NCI-H460 (cell line): Measurements from ENCODE around the gene MEAK7. TPM values are rescaled to one million over a fixed set of nuclear protein-coding genes. Genes with fewer than 3 reads are reported as not detected.

Experiments used
- DNase-seq: peaks from one replicate; pipeline ENCODE4 v3.0.0-alpha.2; 2016; ENCODE audit warnings: low read depth; ENCODE audit errors: extremely low read depth
- polyA plus RNA-seq: library from polyadenylated mRNA; depleted of rRNA; stranded (reverse); fragments of >200 nt; gene quantifications from 2 replicates; pipeline ENCODE4 v1.2.3, GENCODE V29; 2014; cell fraction: nucleus; rRNA removed
- total RNA-seq: library from RNA; depleted of rRNA; stranded (reverse); fragments of >200 nt; shearing (Covaris generic); gene quantifications from 2 replicates; pipeline ENCODE4 v1.2.3, GENCODE V29; 2014; rRNA removed

The MEAK7 gene
- 9.5 and 10.0 TPM in 2 replicates for total RNA-seq
- 19.5 and 21.8 TPM in 2 replicates for polyA plus RNA-seq

GRCh38 chr16:84504420-84505248, at the start of gene MEAK7:
Gene MEAK7, minus strand, starts transcription at chr16:84504659. Its CDS starts 6,573 bp downstream, at chr16:84498086.
- peak; percentile 95 for DNase-seq

- DNase-seq: no peak
Observed at GRCh38 chr16:84553873-84554399, 49.5 kb upstream of the MEAK7 start.

GRCh38 chr16:84552135-84552534, 47.7 kb upstream of the MEAK7 start:
- DNase-seq: no peak

- DNase-seq: no peak
Observed at GRCh38 chr16:84550096-84550495, 45.6 kb upstream of the MEAK7 start.

GRCh38 chr16:84548971-84549844, 44.7 kb upstream of the MEAK7 start:
- no peak for DNase-seq

- DNase-seq: no peak
Observed at GRCh38 chr16:84548508-84548907, 44.0 kb upstream of the MEAK7 start.

- DNase-seq: no peak
Observed at GRCh38 chr16:84547546-84548061, 43.1 kb upstream of the MEAK7 start.

GRCh38 chr16:84546669-84547545, 42.4 kb upstream of the MEAK7 start:
- DNase-seq: no peak

GRCh38 chr16:84545114-84545737, 40.8 kb upstream of the MEAK7 start:
- no peak for DNase-seq

- no peak for DNase-seq
Observed at GRCh38 chr16:84544031-84544773, 39.7 kb upstream of the MEAK7 start.

GRCh38 chr16:84543253-84543652, 38.8 kb upstream of the MEAK7 start:
- DNase-seq: no peak

GRCh38 chr16:84541999-84542817, 37.7 kb upstream of the MEAK7 start:
- DNase-seq: no peak

GRCh38 chr16:84540194-84540593, 35.7 kb upstream of the MEAK7 start:
- DNase-seq: no peak

- DNase-seq: no peak
Observed at GRCh38 chr16:84538222-84538840, 33.9 kb upstream of the MEAK7 start.

- no peak for DNase-seq
Observed at GRCh38 chr16:84537491-84538151, 33.2 kb upstream of the MEAK7 start.

GRCh38 chr16:84535851-84536250, 31.4 kb upstream of the MEAK7 start:
- DNase-seq: no peak

- DNase-seq: no peak
Observed at GRCh38 chr16:84535408-84535807, 30.9 kb upstream of the MEAK7 start.
